ENCODE data around the gene C17orf114.

The C17orf114 gene

DNA sequence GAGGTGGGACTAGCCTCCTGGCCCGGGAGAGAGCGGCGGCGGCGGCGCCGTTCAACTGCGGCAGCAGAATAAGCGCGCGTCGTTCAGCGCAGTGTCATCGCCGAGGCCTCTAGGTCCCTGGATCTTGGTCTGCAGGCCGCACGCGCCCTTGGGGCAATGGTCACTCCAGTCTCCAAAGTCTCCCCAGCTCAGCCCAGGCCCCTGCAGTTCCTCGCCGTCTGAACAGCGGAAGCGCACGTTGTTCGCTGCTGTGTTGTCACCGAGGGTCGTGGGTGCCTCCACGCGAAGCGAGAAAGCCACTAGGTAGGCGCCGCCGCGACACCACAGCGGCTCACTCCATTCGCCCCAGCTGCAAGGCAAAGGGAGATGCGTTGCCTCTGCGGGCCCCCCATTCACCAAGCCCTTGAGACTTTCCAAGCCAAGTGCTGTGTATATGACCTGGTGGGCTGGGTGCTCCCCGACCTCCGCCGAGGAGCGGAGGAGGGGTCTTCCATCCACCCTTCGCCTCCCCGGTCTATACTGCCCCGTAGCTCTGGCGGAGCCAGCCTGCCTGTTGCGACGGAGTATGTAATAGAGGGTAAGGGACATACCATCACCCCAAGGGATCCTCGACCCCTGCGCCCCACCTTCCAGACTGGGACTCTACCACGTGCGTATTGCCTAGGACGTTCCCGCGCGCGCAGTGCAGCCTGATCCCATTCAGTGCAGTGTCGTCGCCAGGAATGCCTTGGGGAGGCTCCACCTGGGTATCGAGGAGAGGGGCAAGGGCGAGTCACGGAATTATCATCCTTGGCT is 16.6 kb downstream of the C17orf114 start:
- no peak for DNase-seq

DNA sequence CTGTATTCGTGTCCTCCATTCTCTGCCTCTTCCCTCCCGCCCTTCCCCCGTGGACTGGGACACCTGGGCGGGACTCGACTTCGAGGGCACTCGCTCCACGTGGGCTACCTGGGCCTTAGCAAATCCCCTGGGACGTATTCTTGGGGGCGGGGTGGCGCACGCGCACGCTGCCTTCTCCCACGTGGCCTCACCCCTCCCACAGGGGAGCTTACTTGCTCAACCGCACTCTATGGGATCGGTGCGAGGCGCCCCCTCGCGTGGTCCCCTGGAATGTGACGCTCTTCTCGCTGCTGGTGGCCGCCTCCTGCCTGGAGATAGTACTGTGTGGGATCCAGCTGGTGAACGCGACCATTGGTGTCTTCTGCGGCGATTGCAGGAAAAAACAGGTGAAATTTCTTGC is 19.5 kb downstream of the C17orf114 start:
- no peak for DNase-seq

DNA sequence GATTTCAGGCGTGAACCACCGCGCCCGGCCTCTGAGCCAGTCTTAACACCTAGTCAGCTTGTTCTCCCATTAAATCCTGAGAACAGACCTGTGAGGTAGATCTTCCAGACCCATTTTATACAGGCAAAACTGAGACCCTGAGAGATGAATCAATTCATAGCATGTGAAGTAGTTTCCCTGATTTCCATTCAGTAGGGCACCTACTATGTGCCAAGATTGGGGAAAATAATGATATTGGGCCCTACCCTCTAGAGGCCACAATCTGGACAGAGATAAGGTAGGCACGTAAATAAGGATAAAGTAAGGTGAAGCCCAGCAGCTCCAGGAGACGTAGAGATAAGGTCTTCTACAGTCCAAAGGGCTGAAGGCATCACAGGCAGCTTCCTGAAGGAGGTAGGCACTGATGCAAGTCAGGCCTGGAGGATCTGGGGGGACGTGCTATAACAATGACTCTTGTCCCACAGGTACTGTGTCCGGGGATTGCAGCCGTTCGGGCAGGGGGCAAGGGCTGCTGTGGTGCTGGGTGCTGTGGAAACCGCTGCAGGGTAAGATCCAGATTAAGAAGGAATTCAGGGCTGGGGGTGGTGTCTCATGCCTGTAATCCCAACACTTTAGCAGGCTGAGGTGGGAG is 21.7 kb downstream of the C17orf114 start:
- DNase-seq: no peak

DNA sequence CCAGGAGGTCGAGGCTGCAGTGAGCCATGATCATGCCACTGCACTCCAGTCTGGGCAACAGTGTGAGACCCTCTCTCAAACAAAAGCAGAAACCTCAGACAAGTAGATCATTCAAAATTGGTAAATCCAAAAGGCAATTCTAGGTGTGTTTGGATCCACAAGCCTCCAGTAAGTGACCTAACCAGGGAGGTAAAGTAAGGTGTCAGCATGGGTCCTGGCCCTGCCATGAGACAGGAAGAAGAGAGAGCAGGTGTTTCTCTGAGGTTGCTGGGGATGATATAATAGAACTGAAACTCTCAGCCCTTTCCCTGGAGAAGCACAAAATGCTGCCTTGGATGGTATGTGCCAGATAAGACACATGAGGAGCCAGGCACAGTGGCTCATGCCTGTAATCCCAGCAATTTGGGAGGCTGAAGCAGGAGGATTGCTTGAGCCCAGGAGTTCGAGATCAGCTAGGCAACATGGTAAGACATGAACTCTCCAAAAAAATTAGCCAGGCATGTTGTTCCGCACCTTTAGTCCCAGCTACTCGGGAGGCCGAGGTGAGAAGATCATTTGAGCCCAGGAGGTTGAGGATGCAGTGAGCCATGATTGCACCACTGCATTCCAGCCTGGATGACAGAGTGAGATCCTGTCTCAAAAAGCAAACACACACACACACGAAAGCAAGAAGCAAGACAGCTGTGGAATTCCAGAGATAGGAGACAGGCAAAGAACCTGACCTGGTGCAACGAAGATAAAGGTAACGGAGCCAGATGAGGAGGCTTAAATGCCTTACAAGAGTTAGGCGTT is 24.0 kb downstream of the C17orf114 start:
- no peak for DNase-seq

DNA sequence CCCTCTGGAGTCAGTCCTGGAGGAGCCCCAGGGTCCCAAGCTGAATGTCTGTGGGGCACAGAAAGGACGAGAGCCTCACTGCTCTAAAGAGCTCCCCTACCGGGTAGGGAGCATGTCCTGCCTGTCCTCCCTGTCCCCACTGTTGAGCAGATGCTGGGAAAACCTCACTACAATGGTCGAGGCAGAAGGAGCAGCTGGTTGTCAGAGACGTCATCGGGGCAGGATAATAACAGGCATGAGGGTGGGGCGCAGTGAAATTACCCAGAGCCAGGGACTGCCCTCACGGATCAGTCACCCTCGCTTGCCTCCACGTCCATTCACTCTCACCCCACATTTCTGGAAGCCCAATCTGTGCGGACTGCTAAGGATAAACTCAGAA is 29.9 kb downstream of the C17orf114 start:
- no peak for DNase-seq

DNA sequence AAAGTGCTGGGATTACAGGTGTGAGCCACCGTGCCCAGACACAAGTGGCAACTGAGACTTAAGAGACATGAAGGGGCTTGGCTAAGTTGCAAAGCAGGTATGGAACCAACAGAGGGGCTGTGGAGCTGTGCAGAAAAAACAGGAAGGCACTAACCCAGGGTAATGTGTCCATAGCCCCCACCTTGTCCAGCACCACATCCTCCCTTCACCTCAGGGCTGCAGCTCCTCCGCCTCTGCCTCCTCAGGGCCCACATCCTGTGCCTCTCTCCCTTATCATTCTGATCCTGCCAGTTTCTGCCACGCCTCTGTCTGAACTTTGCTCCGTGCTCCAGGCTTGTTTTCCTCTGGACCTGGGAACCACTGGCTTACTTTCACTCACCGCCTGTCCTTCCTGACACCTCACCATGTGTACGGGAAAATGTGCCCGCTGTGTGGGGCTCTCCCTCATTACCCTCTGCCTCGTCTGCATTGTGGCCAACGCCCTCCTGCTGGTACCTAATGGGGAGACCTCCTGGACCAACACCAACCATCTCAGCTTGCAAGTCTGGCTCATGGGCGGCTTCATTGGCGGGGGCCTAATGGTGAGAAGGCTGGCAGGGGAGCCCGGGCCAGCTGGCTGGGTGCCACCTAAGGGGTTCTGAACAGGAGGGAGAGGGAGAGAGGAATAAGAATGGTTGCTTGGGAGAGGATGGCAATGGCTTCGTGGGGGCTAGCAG is 30.5 kb downstream of the C17orf114 start, which contains the start of gene TM4SF5:
Gene TM4SF5, plus strand, starts transcription at position 368 of the 716 bp plus-strand sequence. Its CDS starts 37 bp downstream, at position 405.
- DNase-seq: no peak

DNA sequence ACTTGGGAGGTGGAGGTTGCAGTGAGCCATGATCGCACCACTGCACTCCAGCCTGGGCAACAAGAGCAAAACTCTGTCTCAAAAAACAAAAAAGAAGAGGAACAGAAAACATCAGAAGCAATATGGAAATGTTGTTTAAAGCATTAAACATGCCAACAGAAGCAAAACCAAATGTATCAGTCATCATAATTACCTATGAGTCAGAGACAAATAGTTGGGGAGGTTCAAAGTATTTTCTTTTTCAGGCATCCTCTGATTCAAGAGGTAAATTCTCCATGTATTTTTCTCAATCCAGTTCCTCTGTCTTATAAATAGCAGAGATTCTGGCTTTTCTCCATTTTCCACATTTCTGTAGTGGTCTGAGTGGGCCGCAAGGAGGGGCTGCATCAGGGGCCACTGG is 32.5 kb downstream of the C17orf114 start:
- no peak for DNase-seq

DNA sequence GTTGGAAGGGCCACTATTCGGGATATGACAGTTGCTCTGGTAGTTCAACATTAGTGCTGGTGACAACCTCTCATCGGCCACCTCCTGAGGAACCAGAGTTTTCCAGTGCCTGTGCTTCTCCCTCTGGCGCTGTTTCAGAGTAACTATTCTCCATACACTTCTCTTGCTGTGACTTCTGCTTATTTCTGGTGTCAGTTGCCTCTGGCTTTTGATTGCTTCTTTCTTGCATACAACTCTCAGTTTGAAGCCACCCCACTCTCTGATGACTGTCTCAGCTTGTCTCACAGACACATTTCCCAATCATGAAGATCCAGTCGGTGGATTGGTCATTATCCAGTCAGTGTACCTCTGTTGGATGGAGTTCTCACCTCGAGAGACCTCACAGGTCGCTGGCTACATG is 33.8 kb downstream of the C17orf114 start:
- no peak for DNase-seq

DNA sequence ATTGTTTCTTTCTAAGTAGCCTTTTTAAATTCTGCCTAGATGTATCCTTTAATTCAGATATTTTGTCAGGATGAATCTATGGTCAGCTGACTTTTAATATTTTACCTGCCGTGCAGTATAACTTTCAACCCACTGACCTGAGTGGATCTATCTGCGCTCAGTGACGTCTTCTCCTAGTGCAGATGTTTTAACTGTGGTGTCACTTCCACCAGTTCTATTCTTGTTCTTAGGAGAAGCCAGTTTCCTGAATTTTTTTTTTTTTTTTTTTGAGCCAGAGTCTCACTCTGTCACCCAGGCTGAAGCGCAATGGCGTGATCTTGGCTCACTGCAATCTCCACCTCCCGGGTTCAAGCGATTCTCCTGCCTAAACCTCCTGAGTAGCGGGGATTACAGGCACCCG is 35.4 kb downstream of the C17orf114 start:
- no peak for DNase-seq

DNA sequence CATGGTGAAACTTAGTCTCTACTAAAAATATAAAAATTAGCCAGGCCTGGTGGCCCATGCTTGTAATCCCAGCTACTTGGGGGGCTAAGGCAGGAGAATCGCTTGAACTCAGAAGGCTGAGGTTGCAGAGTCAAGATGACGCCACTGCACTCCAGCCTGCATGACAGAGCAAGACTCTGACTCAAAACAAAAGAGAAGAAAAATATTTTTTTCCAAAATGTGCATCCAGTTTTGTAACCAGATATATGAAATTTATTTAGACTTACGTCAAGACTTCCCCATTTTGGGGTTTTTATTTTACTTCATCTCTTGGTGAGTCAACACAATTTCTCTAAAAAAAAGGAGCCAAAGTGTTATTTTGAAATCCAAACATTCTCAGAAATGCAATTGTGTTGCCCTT is 35.9 kb downstream of the C17orf114 start:
- DNase-seq: no peak

DNA sequence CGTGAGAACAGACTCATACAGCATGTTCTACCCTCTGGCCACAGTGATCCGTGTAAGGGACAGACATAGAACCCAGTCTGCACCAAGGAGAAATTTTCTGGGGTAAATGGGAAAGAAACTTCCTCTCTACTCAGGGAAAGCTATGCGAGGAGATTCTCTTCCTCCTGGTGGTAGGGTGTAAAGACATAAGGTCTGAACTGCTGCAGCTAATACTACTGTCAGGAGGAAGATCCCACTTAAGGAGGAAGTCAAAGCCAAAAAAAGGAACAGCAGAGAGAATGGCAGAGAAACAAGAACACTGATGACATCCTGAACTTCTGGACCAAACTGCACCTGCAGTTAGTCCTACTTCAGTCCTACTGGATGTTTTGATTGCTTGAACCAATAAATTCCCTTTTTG is 37.5 kb downstream of the C17orf114 start:
- DNase-seq: no peak

DNA sequence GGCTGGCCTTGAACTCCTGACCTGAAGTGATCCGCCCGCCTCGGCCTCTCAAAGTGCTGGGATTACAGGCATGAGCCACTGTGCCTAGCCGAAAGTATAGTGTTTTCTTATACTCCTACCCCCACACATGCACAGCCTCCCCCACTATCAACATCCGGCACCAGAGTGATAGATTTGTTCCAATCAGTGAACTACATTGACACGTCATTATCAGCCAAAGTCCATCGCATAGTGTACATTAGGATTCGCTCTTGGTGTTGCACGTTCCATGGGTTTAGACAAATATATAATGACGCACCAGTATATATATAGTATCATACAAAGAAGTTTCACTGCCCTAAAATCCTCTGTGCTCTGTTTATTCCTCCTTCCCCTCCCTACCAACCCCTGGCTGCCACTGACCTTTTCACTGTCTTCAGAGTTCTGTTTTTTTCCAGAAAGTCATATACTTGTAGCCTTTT is 42.3 kb downstream of the C17orf114 start:
- DNase-seq: no peak

DNA sequence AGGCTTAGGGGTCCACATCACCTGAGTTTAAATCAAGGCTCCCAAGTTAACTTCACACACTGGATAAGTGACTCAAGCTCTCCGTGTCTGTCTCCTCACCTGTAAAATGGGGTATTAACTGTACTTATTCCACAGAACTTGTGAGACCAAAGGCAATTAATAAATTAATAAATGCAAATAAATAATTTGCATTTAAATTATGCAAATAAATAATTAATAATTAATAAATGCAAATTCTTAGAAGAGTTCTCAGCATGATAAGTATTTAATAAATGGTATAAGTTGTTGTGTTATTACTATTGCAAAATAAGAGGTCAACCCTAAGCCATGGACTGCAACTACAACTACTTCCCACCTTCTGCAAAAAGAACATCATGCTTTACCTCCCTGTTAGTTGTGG is 48.7 kb downstream of the C17orf114 start:
- DNase-seq: no peak

DNA sequence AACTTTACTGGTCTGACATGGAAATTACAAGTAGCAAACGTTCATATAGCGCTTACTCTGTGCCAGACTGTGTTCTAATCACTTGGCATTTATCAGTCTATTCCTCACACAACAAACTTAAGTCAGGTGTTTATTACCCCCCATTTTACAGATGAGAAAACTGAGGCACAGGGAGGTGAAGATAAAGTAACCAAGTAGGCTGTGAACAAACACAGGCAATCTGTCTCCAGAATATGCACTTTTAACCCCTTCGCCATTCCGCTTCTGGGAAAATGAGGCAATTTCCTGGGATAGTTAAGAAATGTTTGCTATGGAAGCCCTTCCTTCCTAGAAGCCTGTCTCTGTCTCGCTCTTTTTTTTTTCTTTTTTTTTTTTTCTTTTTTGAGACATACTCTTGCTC is 50.2 kb downstream of the C17orf114 start:
- DNase-seq: no peak
